GM18508 (cell line): Measurements from ENCODE around the gene CEL.
"Not testable (repeated sequence)": the region's sequence is repeated elsewhere in the genome, so short reads cannot be mapped to it uniquely, and the experiment has no call there.

Experiments
- ATAC-seq: cut with Tn5 transposase; IDR thresholded peaks from one replicate; pipeline ENCODE4 v1.9.1; 2021; ENCODE audit warnings: moderate number of reproducible peaks; ENCODE audit not compliant: insufficient read depth, unreplicated experiment

The CEL gene

GRCh38 chr9:133046196-133046899 lies 15.4 kb upstream of the CEL start:
- ATAC-seq, result no peak

DNA sequence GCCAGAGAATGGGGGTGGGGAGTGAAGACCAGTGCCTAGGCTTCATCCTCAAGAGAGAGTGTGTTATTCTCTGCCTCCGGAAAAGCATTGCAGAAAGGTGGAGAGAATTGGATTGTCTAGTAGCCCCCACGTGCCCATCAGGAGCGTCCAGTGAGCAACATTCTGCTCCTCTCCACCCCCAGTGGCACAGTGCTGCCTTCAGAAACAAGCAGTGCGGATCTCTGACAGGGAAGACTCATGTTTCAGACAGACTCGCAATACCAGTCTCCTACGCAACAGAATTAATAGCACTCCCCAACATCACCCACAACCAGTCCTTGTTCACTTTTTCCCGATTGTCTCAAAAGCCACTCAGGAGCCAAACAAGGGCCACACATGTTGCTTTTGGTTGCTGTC lies 14.9 kb upstream of the CEL start:
- ATAC-seq, result no peak

DNA sequence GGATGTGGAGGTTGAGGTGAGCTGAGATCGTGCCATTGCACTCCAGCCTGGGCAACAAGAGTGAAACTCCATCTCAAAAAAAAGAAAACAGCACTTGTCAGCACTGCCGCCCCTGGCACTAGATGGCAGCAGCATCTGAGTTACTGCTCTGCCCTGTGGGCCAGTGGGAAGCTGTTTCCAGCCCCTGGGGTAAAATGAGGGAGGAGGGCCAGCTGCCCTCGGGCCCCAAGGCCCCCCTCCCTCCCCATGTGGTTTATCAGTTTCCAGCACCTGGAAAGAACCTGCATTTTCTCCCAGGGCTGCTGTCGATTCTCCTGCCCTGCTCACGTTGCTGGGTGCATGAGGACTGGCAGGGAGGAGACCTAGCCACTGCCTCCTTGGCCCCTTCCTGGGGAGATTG lies 13.2 kb upstream of the CEL start:
- no peak for ATAC-seq

DNA sequence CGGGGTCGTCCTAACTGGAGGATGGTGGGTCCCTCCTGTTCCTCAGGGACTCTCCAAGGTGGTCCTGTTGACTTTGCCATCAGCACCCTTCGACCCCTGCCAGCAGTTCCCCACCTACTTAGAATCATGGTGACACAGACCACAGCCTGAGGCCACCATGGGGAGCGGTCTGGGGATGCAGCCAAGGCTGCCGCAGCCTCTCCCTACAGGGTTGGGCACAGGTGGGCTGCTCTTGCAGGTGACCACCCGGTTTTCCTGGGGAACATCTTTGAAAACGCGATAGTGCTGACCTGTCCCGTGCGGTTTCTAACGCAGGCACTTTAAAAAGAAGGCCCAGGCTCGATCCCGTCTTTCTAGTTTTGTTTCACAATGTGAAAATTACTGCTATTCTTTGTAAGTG lies 12.7 kb upstream of the CEL start:
- no peak for ATAC-seq

GRCh38 chr9:133050142-133050541 lies 11.6 kb upstream of the CEL start:
- ATAC-seq, result no peak

GRCh38 chr9:133050781-133051180 lies 11.0 kb upstream of the CEL start:
- ATAC-seq, result no peak

DNA sequence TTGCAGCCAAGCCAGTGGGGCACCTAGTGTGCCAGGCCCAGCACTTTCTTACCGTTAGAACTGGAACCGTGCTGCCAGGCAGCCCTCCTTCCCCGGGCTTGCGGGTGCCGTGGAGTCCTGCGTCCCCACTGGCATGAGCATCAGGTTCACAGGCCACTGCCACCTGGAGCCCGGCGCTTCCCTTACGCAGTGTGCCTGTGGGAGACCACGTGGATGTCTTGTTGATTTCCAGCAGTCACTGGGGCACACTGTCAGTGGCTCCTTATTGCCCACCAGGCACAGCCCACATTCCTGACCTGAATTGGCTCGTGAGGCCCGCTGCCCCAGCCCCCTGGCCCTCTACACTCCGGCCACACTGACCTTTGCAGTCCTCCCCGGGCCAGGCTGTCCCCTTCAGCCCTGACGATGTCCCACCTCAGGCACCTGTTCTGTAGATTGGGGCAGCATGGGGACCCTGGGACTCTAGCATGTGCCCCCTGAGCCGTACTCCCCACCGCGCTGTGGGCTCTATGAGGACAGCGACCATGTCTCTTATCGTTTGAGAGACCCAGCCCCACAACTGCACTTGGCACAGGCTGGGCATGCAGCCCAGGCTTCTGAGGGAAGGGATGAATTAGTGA lies 10.4 kb upstream of the CEL start:
- ATAC-seq, result no peak

DNA sequence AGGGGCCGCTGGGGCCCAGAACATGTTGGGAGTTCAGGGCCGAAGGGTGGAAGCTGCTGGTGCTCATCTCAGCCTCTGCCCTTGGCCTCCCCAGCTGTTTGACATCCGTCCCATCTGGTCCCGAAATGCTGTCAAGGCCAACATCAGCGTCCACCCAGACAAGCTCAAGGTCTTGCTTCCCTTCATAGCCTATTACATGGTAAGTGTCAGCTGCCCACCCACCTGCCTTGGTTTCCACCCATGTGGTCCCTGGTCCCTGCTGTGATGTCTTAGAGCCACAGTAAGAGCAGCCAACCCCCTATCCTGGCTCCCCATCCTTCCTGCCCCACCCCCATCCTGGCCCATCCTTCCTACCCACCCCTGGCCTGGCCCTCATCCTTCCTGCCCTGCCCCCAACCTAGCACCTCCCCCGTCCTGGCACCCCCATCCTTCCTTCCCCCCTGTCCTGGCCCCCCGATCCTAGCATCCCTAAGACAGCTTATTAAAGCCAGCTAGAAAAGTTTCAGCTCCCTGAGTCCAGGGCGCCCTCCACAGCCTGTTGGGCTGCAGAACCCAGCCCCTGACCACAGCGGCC lies 9.7 kb upstream of the CEL start:
- no peak for ATAC-seq

DNA sequence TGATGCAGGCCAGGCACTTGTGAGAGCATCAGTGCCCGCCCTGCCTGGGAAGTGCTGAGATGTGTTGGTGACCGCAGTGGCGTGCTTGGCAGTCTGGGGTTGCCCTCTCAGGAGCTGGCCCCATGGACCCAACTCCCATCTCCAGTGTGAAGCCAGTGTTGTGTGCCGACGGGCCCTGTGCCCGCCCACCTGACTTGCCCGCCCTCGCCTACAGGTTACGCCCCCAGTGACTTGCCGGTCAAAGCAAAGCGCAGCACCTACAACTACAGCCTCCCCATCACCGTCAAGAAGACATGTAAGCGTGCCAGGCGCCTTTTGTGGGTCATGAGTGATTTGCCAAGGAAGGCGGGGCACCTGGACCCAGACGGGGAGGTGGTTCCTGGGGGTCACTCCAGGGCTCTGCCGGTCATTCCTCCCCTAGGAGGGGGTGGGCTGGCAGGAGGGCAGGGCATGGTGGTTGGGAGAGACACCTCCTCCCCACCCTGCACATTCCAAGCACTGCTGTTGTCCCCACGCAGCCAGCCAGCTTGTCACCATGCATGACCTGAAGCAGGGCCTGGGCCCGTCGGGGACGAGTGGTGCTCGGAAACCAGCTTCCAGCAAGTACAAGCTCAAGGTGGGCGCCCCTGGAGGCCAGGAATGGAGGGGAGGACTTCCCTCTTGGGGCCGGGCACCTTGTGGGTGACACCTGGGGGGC lies 7.4 kb upstream of the CEL start:
- ATAC-seq, result no peak

- ATAC-seq, result no peak
These were observed 6.8 kb upstream of the CEL start for GRCh38 chr9:133054966-133055365.

- no peak for ATAC-seq
These were observed 5.9 kb upstream of the CEL start for GRCh38 chr9:133055788-133056420.

DNA sequence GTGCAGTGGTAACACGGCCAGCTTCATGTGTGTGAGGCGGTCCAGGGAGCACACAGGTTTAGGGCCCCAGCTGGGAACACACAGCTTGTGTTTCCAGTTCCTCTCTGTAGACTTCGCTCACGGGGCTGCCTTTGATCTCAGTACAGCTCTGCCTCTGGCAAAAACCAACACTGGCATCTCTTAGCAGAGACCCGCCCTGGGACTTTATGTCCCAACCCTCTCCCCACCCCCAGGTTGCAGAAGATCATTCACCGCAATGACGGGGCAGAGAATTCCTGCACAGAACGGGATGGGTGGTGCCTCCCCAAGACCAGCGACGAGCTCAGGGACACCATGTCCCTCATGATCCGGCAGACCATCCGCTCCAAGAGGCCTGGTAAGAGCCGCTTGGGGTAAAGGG lies 5.2 kb upstream of the CEL start:
- ATAC-seq, result no peak

- no peak for ATAC-seq
These were observed 4.8 kb upstream of the CEL start for GRCh38 chr9:133057006-133057405.

DNA sequence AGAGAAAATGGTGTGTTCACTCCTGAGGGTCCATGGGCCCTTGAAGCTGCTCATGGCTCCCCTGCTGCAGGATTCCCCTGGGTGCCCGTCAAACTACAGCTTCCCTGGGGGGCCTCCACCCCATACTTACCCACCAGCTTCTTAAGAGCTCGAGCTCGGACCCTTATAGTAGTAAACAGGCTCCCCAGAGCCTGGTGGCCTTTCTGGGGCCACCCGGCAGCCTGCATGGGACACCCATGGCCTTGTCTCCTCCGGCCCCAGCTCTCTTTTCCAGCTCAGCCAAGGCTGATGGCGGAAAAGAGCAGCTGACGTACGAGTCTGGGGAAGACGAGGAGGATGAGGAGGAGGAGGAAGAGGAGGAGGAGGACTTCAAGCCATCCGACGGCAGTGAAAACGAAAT lies 4.2 kb upstream of the CEL start:
- no peak for ATAC-seq

DNA sequence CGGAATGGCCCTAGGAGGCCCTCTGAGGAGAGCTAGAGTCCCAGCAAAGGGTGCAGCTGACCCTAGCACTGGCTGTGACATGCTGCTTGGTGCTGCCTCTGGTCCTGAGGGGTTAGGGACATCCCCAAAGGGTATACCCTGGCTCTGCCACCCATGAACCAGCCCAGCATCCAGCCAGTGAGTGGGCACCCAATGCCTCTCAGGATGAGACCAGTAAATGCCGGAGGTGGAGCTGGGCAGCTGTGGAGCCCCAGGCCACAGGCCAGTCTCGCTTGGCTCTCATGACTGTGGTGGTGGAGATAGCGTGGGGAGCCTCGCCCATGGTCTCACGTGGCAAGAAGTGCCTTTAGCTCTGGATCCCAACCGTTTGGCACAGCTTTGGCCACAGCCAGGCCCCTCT lies 3.7 kb upstream of the CEL start:
- ATAC-seq, result no peak

GRCh38 chr9:133058550-133059320 lies 3.0 kb upstream of the CEL start:
- ATAC-seq, result no peak

DNA sequence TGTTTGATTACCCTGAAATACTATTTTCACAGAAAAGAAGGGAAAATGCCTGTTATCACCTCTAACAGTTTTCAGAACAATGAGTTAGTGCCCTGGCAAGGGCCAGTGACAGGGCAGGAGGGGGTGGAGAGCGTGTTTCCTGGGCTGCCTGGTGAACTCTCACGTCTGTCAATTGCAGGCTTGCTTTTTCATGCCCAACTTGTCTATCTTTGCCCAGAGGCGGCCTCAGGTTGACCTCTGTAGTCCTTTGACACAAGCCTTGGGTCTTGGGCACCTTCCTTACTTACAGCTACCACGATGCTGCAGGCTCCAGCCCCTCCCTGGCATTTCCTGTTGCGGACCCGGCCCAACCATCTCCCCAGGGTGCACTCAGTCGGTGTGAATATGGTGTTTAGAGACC lies 2.2 kb upstream of the CEL start:
- ATAC-seq, result no peak

DNA sequence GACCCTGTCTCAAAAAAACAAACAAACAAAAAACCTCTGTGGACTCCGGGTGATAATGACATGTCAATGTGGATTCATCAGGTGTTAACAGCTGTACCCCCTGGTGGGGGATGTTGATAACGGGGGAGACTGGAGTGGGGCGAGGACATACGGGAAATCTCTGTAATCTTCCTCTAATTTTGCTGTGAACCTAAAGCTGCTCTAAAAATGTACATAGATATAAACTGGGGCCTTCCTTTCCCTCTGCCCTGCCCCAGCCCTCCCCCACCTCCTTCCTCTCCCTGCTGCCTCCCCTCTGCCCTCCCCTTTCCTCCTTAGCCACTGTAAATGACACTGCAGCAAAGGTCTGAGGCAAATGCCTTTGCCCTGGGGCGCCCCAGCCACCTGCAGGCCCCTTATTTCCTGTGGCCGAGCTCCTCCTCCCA lies 1.4 kb upstream of the CEL start:
- no peak for ATAC-seq

DNA sequence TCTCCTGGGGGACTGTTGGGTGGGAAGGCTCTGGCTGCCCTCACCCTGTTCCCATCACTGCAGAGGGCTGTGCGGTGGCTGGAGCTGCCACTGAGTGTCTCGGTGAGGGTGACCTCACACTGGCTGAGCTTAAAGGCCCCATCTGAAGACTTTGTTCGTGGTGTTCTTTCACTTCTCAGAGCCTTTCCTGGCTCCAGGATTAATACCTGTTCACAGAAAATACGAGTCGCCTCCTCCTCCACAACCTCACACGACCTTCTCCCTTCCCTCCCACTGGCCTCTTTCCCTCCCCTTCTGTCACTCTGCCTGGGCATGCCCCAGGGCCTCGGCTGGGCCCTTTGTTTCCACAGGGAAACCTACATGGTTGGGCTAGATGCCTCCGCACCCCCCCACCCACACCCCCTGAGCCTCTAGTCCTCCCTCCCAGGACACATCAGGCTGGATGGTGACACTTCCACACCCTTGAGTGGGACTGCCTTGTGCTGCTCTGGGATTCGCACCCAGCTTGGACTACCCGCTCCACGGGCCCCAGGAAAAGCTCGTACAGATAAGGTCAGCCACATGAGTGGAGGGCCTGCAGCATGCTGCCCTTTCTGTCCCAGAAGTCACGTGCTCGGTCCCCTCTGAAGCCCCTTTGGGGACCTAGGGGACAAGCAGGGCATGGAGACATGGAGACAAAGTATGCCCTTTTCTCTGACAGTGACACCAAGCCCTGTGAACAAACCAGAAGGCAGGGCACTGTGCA lies 590 bp upstream of the CEL start:
- not testable (repeated sequence) for ATAC-seq
